HUES64 (cell line): ENCODE measurements around the gene RBM18.

Experiments used
- H3K27ac ChIP-seq: 2 replicates; pipeline ENCODE4 v1.7.0; 2013; ENCODE audit warnings: low read depth, low read length, inconsistent platforms
- H3K27me3 ChIP-seq: 2 replicates; pipeline ENCODE4 v1.6.1; 2013; ENCODE audit warnings: mild to moderate bottlenecking, low read length; ENCODE audit not compliant: insufficient read depth
- H3K36me3 ChIP-seq: 2 replicates; pipeline ENCODE4 v1.6.1; 2013; ENCODE audit warnings: mild to moderate bottlenecking, low read length; ENCODE audit not compliant: insufficient read depth
- H3K4me1 ChIP-seq: 2 replicates; pipeline ENCODE4 v1.6.1; 2013; ENCODE audit warnings: mild to moderate bottlenecking, low read length, moderate library complexity; ENCODE audit not compliant: insufficient read depth
- H3K4me3 ChIP-seq: 2 replicates; pipeline ENCODE4 v1.5.1; 2013; ENCODE audit warnings: mild to moderate bottlenecking, low read length, moderate library complexity
- H3K9ac ChIP-seq: 2 replicates; pipeline ENCODE4 v1.6.1; 2013; ENCODE audit warnings: mild to moderate bottlenecking, low read depth, low read length
- H3K9me3 ChIP-seq: 2 replicates; pipeline ENCODE4 v1.6.1; 2013; ENCODE audit warnings: low read depth, low read length; ENCODE audit not compliant: insufficient read depth
- WGBS: fragments of 150-250, 120-280 bp; methylation state at CpG from one replicate; pipeline ENCODE4 v1.1.7; 2013; ENCODE audit warnings: missing lambda C conversion rate; 5-methylcytosine and 5-hydroxymethylcytosine counted together

Gene RBM18

DNA sequence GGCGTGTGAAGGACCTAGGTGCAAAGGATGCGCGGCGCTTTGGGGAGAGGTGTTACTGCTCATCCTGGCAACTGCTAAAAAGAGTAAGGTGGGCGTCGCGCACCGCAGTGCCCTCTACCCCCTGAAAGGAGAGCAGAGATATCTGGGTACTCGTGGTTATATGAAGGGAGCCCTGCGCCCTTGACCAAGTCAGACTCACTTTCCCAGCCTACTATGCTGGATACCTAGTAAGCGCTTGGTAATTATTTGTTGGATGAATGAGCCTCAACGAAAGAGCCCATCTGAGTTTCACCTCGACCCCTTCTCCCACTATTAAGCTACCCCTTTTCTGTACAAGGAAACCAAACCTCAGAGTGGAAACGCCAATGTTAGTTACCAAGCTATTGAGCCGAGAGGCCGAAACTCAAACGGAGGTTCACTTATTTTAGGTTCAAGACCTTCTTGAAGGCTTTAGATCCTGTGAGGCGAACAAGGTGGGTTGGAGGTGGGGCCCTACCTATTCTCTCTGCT lies 43.9 kb downstream of the RBM18 start:
- peak overlapping the region; percentile 46 for H3K4me3 ChIP-seq
- H3K36me3 ChIP-seq, result no peaks in the 10 kb centered on the region
- H3K4me1 ChIP-seq, result peaks cover 19% of the 10 kb centered on the region; the same call in 1 of the 2 replicates
- 5% methylated on average over 16 of the region's 18 CpGs for WGBS
- no peak overlapping the region for H3K9ac ChIP-seq
- peaks cover 100% of the 10 kb centered on the region for H3K27me3 ChIP-seq
- no peak overlapping the region for H3K27ac ChIP-seq
- no peaks in the 10 kb centered on the region for H3K9me3 ChIP-seq

DNA sequence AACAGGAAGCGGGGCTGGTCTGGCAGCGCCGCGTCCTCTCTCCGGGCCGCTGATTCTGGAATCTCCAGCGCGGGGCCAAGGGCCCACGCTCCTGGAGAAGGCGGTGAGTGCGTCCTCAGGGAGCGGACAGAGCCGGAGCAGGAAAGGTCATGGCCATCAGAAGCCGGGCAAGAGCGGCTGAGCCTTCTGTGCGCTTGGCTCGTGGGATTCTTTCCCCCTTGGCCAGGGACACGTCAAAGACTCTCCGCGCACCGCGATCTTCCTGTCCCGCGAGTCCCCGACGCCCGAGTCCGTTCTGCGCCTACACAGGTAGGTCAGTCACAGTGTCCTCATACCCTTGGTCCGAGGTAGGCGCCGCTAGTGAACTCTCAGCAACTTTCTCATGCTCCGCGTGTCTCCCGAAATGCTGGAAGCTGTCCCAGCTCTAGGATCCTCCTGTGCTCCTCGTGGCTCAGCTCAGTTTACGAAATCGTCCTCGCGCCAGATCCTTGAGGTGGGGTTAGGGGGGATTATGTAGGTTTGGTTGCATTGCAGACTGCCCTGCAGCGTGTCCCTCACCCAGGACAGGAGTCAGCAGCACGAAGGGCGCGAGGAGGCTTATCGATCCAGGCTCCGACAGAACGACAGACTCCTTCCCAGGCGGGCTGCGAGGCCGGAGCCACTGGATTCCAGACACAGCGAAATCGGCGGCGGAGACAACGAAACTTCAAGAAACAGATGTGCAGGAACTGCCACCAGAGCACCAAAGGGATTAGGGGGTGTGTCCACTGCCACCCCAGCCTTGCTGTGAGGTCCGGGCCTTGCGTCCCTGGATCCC lies 44.6 kb downstream of the RBM18 start:
- H3K27me3 ChIP-seq, result peaks cover 100% of the 10 kb centered on the region
- 2% methylated on average over 57 of the region's 57 CpGs for WGBS
- H3K27ac ChIP-seq, result no peak overlapping the region
- no peaks in the 10 kb centered on the region for H3K36me3 ChIP-seq
- no peaks in the 10 kb centered on the region for H3K9me3 ChIP-seq
- H3K4me1 ChIP-seq, result peaks cover 19% of the 10 kb centered on the region; the same call in 1 of the 2 replicates
- H3K4me3 ChIP-seq, result peak overlapping the region; percentile 46
- H3K9ac ChIP-seq, result 0 out of 2 replicates have a peak overlapping the region, but pooled peaks have one; percentile 8

DNA sequence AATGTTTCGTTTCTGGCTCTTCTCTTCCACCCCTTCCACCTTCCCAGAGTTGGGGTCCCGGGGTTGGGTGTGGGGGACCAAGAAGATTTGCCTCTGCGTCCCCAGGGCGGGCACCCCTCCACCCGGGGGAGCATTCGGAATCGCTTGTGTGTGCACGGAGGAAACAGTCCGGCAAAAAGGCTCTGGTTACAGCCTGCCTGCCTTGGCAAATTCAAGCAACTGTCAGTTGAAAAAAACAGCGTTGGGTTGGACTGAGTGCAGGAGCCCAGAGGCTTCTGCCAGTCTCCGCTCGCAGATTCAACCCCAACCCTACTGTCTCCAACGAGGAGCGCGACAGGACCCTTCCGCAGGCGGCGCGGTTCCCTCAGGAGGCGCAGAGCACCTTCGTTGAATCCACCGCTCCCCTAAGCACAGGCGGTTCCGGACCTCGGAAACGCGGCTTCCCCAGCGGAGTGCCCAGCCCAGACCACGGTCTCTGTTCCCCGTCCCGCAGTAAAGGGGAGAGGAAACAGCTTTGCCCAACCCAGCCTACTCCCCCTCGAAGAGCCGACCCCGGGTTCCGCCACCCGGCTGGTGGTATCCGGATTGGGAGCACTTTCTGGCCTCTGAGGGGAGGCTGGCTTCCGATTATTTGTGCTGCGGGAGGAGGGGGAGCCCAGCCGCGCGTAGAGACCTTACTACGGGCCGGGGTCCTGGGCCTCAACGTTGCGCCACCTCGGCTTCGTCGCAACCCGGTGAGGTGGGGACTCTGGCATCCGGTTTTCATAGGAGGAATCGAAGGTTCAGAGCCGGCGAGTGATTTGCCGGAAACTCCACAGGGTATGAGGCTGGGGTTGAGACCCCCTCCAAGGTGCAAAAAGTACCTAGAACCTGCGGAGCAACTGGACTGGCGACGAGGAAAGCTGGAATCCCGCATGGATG lies 45.4 kb downstream of the RBM18 start:
- Histone ChIP-seq H3K4me3 (peak overlapping the region; percentile 46), H3K36me3 (no peaks in the 10 kb centered on the region), H3K27ac (no peak overlapping the region), H3K9me3 (no peaks in the 10 kb centered on the region), H3K27me3 (peaks cover 100% of the 10 kb centered on the region), H3K9ac (0 out of 2 replicates have a peak overlapping the region, but pooled peaks have one; percentile 8), H3K4me1 (peaks cover 19% of the 10 kb centered on the region; the same call in 1 of the 2 replicates)
- WGBS, result under 1% methylated on average over 59 of the region's 59 CpGs

DNA sequence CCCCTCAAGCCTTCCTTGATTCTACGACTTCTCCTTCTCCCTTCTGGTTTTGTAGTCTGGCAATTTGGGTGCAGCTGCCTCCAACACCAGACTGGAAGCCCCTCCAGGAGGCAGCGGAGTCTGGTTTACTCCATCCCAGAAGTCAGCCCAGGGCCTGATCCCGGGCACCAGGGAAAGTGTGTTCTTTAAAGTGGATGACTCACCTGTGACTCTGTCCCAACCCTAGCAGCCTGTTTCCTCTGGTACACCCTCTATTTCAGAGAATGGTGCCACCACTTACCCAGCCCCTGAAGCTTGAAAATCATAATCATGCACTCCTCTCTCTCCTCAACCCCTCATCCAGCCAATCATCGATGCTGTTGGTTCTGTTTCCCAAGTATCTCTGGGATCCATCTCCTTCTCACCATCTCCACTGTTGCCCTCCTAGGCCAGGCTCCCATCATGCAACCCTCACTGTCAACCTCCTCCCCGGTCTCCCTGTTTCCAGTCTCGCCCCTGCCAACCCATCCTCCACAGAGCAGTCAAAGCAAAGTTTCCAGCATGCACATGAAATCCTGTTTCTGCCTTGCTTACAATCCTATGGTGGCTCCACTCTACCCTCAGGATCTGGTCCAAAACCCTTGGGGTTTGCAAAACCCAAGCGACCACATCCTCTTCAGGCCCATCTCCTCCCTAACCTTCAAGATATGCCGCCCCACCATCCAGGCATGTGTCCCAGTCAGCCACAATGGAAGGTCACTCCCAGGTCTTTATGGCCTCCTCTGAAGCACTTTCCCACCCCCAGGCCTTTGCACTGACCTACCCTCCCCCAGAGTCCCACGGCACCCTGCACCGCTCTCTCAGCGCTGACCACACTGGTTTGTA lies 46.3 kb downstream of the RBM18 start:
- H3K4me1 ChIP-seq, result peaks cover 19% of the 10 kb centered on the region
- H3K27ac ChIP-seq, result no peak overlapping the region
- H3K36me3 ChIP-seq, result no peaks in the 10 kb centered on the region
- H3K4me3 ChIP-seq, result peak overlapping the region; percentile 46
- H3K27me3 ChIP-seq, result peaks cover 99% of the 10 kb centered on the region
- no peaks in the 10 kb centered on the region for H3K9me3 ChIP-seq
- H3K9ac ChIP-seq, result no peak overlapping the region
- WGBS, result 41% methylated on average over 11 of the region's 11 CpGs

DNA sequence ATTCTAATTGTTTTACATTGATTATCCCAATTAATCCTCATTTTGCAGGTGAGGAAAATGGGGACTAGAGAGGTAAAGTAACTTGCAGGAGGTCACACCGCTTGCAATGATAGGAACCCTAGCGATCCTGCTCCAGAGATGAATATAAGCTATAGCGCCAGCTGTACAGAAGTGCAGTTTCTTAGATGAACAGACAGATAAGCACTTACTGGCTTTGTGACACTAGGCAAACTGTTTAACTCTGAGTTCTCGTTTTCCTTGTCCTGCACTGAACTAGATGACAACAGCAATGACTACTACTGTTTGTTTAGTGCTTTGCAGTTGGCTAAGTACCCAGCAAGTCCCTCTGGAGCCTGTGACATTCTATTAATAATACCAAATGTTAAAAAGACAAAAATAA lies 47.0 kb downstream of the RBM18 start:
- 90% methylated on average over 4 of the region's 4 CpGs for WGBS
- Histone ChIP-seq H3K9ac (no peak overlapping the region), H3K36me3 (no peaks in the 10 kb centered on the region), H3K27ac (no peak overlapping the region), H3K9me3 (no peaks in the 10 kb centered on the region), H3K4me3 (no peak overlapping the region), H3K27me3 (peaks cover 99% of the 10 kb centered on the region), H3K4me1 (peaks cover 19% of the 10 kb centered on the region)

DNA sequence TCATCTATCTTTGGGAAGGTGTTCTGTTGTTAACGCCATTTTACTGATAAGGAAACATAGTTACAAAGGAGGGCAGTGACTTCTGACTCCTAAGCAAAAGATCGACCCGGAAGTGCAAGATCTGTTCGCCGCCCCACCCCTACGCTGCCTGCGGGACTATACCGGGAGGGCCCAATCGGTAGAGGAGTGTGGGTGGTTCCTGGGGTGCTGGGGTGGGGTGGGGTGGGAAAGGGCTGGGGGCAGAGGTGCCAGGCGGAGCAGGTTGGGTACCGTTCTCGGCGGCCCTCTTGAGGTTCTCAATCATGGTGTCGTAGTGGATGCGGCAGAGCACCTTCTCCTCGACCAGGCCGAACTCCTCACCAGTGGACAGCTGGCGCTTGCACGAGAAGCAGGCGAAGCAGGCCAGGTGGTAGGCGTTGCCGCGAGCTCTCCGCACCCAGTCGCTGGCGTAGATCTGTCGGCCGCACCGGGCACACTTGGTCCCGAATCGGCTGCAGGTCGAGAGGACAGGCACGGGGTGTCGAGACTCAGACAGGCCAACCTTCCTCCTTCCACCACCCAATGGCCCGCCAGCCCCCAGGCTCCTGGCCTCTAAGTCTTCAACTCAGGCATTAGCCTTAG lies 47.7 kb downstream of the RBM18 start:
- WGBS, result 90% methylated on average over 35 of the region's 35 CpGs
- Histone ChIP-seq H3K27me3 (peaks cover 99% of the 10 kb centered on the region), H3K4me3 (peak overlapping the region; percentile 26; the same call in 1 of the 2 replicates), H3K9me3 (no peaks in the 10 kb centered on the region), H3K36me3 (no peaks in the 10 kb centered on the region), H3K27ac (no peak overlapping the region), H3K9ac (no peak overlapping the region), H3K4me1 (peaks cover 19% of the 10 kb centered on the region)

DNA sequence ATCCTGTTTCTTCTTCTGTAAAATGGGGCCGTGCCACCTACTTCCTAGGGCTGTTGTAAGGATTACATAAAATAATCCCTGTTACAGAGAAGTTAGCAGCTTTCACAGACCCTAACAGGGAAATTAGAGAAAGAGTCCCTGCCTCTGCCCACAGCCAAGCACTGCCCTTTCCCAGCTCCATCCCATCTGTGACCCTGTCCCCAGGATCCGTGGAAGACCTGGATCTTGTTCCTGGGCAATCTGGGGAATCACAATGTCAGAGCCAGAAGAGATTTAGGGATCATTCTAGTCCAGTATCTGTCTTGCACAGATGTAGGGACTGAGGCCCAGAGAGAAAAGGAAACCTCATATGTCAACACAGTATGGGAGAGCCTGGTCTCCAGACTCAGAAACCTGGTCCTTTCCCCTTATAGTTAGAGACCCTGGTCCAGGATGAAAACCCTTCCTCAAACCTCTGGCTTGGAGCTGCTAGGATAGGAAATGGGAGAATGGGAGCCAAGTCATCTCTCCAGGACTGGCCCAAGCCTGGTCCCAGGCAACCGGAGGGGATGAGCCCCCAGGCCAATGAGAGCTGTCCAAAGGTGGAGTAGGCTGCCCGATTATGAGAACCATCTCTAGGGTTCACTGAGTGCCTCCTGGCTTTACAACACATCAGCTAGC lies 48.4 kb downstream of the RBM18 start:
- Histone ChIP-seq H3K27me3 (peaks cover 99% of the 10 kb centered on the region), H3K4me1 (peaks cover 15% of the 10 kb centered on the region), H3K27ac (no peak overlapping the region), H3K9me3 (no peaks in the 10 kb centered on the region), H3K9ac (no peak overlapping the region), H3K4me3 (0 out of 2 replicates have a peak overlapping the region, but pooled peaks have one; percentile 26), H3K36me3 (no peaks in the 10 kb centered on the region)
- WGBS, result 49% methylated on average over 4 of the region's 4 CpGs

DNA sequence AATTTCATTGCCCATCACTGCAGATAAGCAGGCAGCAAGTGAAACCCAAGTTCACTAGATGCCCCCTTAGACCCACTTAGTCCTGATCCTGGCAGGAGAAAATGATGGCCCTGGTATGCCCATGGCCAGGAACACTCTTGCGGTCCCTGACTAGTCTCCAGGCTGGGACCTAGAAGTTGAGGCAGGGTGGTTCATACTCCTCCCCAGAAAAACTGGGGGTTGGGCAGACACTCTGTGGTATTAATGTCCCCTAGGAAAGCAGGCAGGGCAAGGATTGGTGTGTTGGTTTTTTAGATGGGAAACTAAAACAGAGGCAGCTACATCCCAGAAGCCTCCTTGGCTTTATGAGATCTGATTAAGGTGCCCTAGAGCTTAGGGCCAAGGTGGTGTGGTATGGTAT lies 49.0 kb downstream of the RBM18 start:
- Histone ChIP-seq H3K27ac (no peak overlapping the region), H3K27me3 (peaks cover 99% of the 10 kb centered on the region), H3K36me3 (no peaks in the 10 kb centered on the region), H3K9me3 (no peaks in the 10 kb centered on the region), H3K9ac (no peak overlapping the region), H3K4me3 (no peak overlapping the region), H3K4me1 (peaks cover 13% of the 10 kb centered on the region)
- WGBS, result 95% methylated on average over 1 of the region's 1 CpG

DNA sequence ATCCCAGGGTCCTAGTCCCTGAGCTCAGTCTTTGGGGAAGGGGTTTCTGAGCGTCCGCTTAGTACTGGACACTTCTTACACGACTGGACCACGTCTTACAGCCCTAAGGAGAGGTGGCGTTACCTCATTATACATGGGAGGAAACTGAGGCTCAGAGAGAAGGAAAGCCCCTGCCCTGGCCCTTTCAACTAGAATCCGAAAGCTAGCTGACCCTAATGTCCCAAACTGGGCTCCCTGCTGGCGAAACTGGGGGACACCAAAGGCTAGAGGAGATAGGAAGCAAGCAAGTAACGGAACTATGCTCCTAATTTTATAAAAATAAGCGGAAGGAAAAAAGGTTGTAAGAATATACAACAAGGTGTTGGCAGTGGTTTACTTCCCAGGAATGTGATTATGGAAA lies 50.1 kb downstream of the RBM18 start:
- 45% methylated on average over 9 of the region's 9 CpGs for WGBS
- H3K27ac ChIP-seq, result no peak overlapping the region
- no peak overlapping the region for H3K9ac ChIP-seq
- H3K9me3 ChIP-seq, result no peaks in the 10 kb centered on the region
- H3K36me3 ChIP-seq, result no peaks in the 10 kb centered on the region
- H3K27me3 ChIP-seq, result peaks cover 94% of the 10 kb centered on the region
- peak overlapping the region; percentile 52 for H3K4me3 ChIP-seq
- H3K4me1 ChIP-seq, result peaks cover 1% of the 10 kb centered on the region; the same call in 1 of the 2 replicates
